NCI-H446 treated with DMSO at 0.1 percent for 48 hours (cell line): ENCODE measurements around the gene GPR6.

Experiments
- DNase-seq: peaks from one replicate; lab custom pipeline; 2025; lab: John Stamatoyannopoulos, UW

GPR6 gene, protein sequence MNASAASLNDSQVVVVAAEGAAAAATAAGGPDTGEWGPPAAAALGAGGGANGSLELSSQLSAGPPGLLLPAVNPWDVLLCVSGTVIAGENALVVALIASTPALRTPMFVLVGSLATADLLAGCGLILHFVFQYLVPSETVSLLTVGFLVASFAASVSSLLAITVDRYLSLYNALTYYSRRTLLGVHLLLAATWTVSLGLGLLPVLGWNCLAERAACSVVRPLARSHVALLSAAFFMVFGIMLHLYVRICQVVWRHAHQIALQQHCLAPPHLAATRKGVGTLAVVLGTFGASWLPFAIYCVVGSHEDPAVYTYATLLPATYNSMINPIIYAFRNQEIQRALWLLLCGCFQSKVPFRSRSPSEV

DNA sequence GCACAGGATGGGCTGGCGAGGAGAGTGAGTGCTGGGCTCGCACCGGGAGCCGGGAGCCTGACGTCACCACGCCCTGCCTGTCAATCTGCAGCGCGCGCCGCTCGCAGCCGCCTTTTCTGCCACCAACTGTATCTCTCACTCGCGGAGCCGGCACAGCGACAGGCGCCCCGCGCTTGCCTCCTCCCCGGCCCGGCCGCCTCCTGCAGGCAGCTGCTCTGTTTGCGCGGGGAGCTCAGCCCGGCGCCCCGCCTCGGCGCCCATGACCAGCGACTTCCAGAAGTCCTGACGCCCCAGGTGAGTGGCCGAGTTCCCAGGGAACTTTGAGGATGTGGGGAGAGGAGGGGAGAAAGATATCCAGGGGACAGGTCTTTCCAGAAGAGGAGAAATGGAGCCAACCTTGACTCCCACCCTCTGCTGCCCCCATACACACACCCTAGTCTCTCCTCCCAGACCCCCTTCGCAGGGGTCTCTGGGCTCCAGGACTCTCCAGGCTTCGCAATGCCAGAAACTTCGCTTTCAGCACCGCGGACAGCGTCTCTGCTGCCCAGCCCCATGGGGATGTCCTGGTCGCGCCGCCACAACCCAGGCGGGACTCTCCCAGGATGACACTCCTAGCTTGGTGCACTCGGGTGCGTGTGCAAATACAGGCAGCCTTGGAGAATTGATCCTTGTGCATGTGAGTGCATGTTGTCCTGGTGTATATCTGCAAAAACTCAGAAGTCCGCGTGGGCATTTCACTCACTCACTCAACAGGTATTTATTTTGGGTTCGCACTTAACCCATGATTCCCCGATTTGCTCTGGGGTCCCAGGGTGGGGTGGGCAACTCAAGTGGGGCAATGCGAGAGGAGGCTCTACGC, at the start of gene GPR6:
Gene GPR6, plus strand, starts transcription at position 138 of the 859 bp plus-strand sequence. CDS start 802 bp downstream, outside the sequence.
- no peak for DNase-seq

GRCh38 chr6:109934293-109934692, 43.8 kb upstream of the GPR6 start:
- no peak for DNase-seq

DNA sequence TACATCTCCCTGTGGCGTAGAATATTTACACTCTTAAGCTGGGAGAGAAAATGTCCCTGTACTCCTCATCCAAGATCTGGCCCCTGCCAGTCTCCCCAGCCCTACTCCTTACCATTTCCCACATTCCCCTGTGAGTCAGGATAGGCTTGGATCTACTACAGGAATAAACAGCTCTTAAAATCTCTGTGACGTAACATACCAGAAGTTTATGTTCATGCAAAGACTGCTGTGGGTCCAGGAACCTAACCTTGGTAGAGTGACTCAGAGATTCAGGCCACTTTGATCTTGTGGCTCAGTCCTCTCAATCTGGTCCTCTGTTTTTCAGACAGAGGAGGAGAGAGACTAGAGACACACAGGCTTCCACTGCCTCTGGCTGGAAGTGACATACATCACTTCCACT, 38.5 kb upstream of the GPR6 start:
- no peak for DNase-seq

- no peak for DNase-seq
Observed at GRCh38 chr6:109944448-109944847, 33.7 kb upstream of the GPR6 start.

DNA sequence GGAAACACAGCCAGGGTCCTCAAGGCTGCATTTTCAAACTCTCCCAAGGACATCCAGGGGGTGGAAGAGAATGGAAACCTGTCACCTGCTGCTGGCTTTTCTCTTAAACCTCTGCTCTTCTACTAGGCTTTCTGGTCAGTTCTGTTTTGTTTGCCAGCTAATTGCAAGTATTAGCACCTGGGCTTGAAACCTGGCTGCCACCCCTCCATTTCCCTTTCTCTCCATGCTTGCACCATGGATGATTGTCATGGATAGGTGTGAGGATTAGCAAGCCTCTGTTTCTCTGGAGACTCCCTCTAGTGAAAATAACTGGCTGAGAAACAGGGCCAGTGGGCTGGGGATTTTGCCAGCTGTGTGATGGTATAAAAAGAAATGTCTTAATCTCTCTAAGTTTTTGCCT, 33.0 kb upstream of the GPR6 start:
- no peak for DNase-seq

- DNase-seq: no peak
Observed at GRCh38 chr6:109946979-109947378, 31.1 kb upstream of the GPR6 start.

DNA sequence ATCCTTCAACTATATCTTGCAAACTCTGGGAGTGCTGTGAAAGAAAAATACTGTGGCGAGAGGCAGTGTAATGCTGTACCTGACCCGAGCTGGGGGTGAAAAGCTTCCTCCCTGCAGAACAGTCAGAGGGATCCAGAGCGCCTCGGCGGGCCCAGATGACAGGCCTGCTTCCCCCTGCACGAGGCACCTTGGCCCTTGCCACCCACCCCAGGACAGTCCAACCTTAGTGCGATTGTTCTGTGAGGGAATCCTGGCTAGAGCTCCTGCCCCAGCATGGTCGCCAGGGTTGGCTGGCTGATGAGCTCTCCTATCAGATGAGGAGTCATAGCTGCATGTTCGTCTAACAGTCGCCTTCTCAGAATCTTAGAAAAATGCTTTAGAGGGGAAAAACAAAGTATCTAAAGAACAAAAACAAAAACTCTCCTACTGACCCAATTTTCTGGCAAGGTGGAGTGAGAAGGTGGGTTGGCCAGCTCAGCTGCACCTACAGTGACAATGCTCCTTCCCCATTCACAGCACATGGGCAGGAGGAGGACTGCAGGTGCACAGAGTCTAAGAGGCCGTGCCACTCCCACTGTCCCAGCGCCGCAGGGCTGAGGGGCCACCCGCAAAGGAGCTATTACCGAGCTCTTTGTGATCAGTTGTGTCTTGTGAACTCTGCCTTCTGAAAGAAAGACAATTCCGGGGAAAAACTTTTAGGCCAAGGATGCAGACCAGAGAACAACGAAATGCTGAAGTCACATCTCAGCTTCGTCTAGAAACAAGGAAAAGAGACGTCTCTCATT, 28.6 kb upstream of the GPR6 start:
- DNase-seq: no peak

- DNase-seq: no peak
Observed at GRCh38 chr6:109955491-109955890, 22.6 kb upstream of the GPR6 start.

- DNase-seq: no peak
Observed at GRCh38 chr6:109958626-109959025, 19.5 kb upstream of the GPR6 start.

- DNase-seq: no peak
Observed at GRCh38 chr6:109961611-109962041, 16.5 kb upstream of the GPR6 start.

DNA sequence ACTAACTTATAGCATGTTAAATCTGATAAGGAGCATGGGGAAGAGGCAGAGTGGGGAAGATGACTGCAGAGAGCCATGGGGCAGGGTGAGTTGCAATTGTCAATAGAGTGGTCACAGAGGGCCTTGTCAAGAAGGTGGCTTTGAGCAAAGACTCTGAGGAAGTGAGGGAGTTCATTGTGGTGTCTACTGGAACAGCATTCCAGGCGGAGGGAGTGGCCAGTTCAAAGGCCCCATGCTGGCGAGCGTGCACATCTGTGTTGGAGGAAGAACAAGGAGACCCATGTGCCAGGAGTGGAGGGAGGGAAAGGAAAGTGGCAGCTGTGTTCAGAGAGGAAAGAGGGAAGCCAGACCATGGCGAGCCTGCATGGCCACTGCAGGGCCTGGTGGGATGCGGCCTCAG, 15.8 kb upstream of the GPR6 start:
- DNase-seq: no peak

DNA sequence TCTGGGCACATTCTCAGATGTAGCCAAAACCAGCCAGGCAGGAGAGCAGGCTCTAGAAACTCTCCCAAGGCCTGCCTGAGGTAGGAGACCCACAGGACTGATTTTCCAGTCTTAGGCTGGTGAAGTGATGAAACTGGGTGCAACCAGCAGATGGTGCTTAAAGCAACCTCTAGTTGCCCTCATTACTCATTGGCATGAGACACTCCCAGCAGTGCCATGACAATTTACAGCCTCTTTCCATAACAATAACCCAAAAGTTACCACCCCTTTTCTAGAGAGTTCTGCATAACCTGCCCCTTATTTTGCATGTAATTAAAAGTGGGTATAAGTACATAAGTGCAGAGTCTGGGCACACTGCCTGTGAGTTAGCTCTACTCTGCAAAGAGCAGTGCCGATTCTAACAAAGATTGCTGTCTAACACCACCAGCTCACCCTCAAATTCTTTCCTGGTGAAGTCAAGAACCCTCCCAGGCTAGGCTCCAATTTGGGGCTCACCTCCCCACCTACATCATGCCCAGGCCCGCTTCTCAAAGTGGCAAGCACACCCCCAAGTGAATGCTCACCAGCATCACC, 14.4 kb upstream of the GPR6 start:
- no peak for DNase-seq

DNA sequence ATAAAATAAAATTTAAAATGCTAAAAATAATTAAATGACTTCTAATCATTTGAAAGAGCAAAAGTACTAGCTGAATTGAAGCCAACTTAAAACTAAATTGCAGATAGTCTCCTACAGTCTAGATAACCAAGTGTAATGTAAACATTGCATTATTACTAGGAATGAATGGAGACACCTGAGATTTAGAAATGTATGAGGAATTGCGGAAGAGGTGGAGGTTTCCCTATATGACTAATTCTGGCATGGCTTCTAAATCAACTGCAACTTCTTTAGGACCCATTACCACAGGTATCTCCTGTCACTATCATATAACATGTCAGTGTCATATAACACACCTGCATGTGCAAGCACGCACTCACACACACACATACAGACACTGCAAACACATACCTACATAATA, 13.2 kb upstream of the GPR6 start:
- DNase-seq: no peak

- DNase-seq: no peak
Observed at GRCh38 chr6:109966299-109966698, 11.8 kb upstream of the GPR6 start.

DNA sequence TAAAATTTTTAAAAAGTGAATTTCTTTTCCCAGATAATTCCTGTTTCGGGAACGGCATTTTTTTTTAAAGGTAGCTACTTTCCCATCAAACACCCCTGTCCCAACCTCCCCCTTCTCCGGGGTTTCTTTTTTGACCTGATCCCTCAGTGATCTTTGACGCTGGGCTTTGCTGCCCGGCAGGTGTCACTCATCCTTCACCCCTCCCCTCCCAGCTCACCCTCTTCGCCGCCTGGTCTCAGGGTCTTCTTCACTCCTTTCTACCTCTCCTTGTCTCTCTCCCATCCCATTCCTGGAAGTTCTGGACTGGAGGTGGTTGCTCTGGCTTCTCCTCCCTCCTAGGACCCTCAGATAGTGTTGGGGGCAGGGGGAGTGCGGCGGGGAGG, 329 bp upstream of the GPR6 start:
- DNase-seq: no peak

- no peak for DNase-seq
Observed at GRCh38 chr6:109979033-109979921, 1.2 kb downstream of the GPR6 start.

DNA sequence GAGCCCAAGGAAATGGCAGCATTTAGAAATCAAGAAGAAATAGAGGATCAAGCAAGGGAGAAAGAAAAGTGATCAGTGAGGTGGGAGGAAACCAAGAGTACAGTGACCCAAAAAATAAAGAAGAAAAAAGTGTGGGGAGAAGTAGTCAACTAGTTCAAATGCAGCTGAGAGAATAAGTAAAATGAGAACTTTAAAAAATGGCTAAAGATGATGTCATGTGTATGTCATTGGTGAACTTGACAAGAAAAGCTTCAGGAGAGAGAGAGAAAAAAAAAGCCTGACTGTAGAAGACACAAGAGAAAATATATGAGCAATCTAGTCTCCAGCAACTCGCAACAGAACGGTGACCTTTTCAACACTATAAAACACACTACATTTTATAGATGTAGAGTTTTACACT, 6.3 kb downstream of the GPR6 start:
- DNase-seq: no peak

DNA sequence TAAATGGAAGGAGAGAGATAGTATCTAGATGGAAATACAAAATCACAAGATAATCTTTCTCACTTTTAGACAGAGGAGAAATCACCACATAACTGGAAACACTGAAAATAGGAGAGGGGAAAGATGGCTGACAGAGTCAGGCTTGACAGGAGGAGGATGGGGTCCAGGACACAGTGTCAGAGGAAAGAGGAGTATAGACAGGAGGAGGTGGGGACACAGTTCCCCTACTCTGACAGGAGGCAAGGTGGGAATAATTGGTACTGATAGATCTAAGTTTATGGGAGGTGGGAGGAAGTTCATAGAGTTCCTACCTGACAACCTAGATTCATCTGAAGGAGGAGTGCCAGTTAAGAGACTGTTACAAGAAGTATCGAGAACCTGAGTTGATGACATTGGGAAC, 9.1 kb downstream of the GPR6 start:
- no peak for DNase-seq

- no peak for DNase-seq
Observed at GRCh38 chr6:109991201-109992101, 13.3 kb downstream of the GPR6 start.

GRCh38 chr6:109998159-109998785, 20.2 kb downstream of the GPR6 start:
- no peak for DNase-seq
